ENCODE data around the gene SYCE3.
"Not testable (repeated sequence)": the region's sequence is repeated elsewhere in the genome, so short reads cannot be mapped to it uniquely, and the experiment has no call there.

Gene SYCE3

GRCh38 chr22:50520826-50521453 is 41.8 kb downstream of the SYCE3 start:
- DNase-seq (ENCODE audit: low read depth), result no peak

GRCh38 chr22:50520184-50520583 is 42.5 kb downstream of the SYCE3 start:
- DNase-seq (ENCODE audit: low read depth), result not testable (repeated sequence)

- no peak for DNase-seq (ENCODE audit: low read depth)
These were observed 43.6 kb downstream of the SYCE3 start for GRCh38 chr22:50519151-50519550.

GRCh38 chr22:50518606-50519005 is 44.1 kb downstream of the SYCE3 start:
- DNase-seq (ENCODE audit: low read depth), result no peak

DNA sequence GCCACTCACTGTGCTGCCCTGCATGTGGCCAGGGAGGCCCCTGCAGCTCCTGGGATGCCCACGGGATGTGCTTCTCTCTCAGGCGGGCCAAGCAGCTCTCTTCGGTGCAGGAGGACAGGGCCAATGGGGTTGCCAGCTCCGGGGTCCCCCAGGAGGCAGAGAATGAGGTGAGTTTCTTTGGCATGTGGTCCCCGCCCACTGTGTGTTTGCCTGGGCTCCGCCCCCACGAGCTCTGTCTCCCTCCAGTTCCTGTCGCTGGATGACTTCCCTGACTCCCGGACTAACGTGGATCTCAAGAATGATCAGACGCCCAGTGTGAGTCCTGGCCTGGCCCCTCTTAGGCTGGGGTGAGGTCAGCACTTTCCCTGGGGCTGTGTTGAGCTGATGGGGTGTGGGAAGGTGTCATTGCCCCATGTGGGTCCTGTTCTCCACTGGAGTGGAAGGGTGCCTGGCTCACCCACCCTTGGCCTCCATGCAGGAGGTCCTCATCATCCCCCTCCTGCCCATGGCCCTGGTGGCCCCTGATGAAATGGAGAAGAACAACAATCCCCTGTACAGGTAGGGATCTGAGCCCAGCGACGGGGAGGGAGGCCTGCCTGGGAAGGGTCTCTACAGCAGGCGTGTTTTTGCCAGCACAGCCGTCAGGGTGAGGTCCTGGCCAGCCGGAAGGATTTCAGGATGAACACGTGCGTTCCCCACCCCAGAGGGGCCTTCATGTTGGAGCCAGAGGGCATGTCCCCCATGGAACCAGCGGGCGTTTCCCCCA is 45.0 kb downstream of the SYCE3 start:
- no peak for DNase-seq (ENCODE audit: low read depth)

GRCh38 chr22:50516891-50517290 is 45.8 kb downstream of the SYCE3 start:
- no peak for DNase-seq (ENCODE audit: low read depth)

- DNase-seq (ENCODE audit: low read depth), result no peak
These were observed 46.7 kb downstream of the SYCE3 start for GRCh38 chr22:50516068-50516467.

GRCh38 chr22:50513175-50513574 is 49.5 kb downstream of the SYCE3 start:
- no peak for DNase-seq (ENCODE audit: low read depth)

DNA sequence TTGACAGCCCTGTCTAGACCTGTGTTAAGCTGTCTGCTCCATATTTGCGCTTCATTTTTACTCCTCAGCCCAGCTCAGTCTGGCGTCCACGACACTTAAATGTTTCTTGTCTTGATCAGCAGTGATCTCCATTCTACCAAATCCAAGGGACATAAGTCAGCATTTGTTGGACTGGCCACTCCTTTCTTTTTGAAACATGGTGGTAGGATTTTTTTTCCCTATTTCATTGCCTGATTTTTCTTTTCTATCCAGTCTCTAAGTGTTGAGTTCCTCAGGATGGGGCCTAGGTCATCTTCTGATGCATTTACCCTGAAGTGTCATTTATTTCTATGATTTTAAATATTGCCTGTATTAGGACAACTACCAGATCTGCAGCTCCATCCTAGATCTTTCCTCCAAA is 53.8 kb downstream of the SYCE3 start:
- no peak for DNase-seq (ENCODE audit: low read depth)

DNA sequence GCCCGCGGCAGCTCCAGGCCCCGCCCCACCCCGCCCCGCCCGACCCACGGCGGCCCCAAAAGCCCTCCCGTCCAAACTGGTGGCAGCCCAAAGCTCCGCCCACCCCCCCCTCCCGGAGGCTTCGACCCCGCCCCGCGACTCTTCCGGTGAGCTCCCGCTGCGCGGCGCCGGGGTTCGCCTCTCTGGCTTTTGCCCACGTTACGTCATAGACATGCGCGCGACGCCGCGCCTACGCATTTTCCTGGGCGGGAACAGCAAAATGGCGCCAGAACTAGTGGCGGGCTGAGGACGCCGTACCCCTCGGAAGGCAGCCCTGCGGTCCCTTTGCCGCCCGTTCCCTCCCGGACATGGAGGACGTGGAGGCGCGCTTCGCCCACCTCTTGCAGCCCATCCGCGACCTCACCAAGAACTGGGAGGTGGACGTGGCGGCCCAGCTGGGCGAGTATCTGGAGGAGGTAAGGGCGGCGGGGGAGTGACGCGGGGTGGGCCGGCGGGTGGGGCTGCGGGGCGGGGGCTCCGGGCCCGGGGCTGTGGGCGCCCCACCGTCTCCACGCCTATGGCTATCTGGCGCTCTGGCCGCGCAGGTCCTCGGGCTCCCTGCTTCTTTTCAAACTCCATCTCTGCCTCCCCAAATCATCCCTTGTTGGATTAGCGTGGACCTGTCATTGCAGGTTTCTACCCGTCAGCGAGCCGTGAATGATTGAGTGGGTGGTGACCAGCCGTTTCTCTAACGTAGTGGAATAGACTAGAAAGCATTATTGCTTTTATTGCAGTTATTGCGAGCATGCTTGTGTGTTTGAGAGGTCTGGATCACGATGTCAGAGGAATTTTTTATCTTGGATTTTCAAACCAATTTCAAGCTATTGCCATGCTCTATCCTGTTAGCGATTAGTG is 54.5 kb downstream of the SYCE3 start, which contains the start of gene NCAPH2:
Gene NCAPH2 (plus strand): TSS at position 234 of the 894 bp plus-strand sequence. CDS start 114 bp downstream, at position 348.
- peak; percentile 97 for DNase-seq (ENCODE audit: low read depth)

GRCh38 chr22:50507421-50507990 is 55.2 kb downstream of the SYCE3 start, which contains the start of gene LMF2:
Gene LMF2 (minus strand): TSS chr22:50507702. CDS start chr22:50507675, 27 bp downstream.
- DNase-seq (ENCODE audit: low read depth), result peak; percentile 92

GRCh38 chr22:50506611-50507420 is 55.9 kb downstream of the SYCE3 start:
- no peak for DNase-seq (ENCODE audit: low read depth)

- no peak for DNase-seq (ENCODE audit: low read depth)
These were observed 56.7 kb downstream of the SYCE3 start for GRCh38 chr22:50505776-50506610.

GRCh38 chr22:50505276-50505775 is 57.4 kb downstream of the SYCE3 start:
- DNase-seq (ENCODE audit: low read depth), result no peak

- DNase-seq (ENCODE audit: low read depth), result no peak
These were observed 58.1 kb downstream of the SYCE3 start for GRCh38 chr22:50504369-50505211.

DNA sequence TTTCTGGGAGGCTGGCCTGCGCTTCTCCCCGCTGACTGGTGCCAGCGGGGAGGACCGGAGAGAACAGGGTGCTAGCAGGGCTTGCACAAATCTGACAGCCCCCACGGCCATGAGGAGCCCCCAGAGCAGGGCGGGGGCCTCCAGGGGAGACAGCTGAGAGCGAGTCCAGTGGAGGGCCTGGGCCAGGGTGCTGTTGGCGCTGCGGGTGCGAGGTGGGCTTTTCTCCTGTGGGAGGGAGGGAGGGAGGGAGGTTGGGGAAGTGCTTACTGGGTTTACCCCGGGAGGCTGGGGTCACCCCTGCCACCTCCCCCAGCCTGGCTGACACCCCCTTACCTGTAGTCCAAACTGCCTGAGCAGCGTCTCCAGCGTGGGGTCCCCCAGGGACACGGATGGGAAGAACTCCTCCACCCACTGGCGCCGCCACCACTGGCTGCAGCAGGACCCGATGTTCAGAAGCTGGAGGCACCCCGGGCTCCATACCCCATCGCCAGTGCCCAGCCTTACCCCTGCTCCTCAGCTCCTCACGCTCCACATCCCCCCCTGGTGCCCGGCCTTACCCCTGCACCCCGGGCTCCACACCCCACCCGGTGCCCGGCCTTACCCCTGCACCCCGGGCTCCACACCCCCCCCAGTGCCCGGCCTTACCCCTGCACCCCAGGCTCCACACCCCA is 59.1 kb downstream of the SYCE3 start:
- DNase-seq (ENCODE audit: low read depth), result no peak

DNA sequence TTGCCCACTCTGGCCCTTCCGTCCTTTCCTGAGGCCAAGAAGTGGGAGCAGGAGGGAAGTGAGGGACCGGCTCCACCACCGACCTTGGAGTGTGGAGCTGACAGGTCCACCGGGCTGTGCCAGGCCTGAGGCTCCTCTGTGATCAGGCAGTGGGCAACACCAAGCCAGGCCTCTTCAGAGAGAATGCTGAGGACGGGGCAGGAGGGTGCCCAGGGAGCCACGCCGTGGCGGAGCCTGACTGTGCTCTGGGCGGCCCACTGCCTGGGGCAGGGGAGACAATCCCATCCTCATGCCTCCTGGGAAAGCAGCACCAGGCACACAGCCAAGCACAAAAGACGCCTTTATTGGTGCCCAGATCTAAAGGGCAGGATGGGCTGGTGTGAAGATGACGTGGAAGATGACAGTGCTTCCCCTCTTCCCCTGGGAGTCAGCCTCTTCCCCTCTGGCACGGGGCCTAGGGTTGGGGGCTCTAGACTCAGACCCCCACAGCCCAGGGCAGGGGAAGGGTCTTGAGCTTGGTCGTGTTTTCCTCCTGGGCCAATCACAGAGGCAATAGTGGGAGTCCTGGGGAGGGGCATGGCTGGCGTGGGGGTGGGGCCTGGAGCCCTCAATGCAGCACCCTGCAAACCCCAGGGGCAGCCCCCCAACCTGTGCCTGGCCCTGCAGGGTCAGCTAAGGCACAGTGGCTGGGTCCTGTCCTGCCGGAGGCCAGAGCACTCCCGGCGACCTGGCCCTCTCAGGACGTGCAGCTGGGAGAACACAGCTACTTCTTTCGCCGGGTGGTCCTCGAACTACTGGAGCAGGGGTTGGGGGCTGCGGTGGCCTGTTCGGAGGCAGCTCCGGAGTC is 59.9 kb downstream of the SYCE3 start:
- no peak for DNase-seq (ENCODE audit: low read depth)

DNA sequence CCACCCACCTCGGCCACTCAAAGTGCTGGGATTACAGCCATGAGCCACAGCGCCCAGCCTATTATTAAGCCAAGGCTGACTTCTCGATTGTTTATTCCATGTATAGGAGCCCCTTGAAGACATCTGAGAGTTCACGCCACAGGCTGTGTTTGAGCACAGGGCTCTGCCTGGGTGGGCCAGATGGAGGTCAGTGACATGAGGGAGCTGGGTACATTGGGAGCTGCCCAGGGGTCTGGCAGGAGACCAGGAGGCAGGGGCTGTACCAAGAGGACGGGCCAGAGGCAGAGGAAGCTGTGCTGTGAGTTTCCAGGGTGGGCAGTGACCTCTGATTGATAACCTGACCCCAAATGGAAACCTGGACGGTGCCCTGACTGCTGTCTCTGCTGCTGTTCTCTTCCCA is 60.6 kb downstream of the SYCE3 start:
- DNase-seq (ENCODE audit: low read depth), result no peak

Data from activated T-cell treated with anti-CD3 and anti-CD28 coated beads for 24 hours (primary cell).